Measurements from ENCODE around the gene RNF145.

RNF145 gene

GRCh38 chr5:159183247-159183646 lies 26.1 kb downstream of the RNF145 start:
- Histone ChIP-seq H3K27ac (peak overlapping the region in 1 of 2 donors; percentile 12), H3K4me3 (no peak overlapping the region)
- no peak for TF ChIP-seq CTCF (IDR thresholded peaks at IDR 0.05)
- DNase-seq (ENCODE audit: low spot score) = no peak

DNA sequence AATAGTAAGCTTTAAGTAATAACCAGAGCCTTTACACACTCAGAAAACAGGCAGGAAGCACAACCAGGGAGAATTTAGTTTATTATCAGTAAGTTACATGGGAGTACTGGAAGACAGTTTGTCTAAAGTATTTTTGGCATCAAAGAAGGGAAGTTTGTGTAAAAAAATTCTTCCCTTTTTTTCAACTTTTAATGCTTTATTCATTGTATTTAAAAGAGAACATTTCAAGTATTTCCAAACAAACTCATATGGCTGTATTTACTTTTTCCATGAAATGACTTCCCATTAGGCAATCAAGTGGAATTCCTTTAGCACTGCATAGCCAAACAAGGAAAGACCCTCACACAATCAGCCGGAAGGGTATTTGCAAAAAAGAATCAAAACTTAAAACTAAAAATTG lies 26.7 kb downstream of the RNF145 start:
- no peak for DNase-seq (ENCODE audit: low spot score)
- no peak overlapping the region for H3K4me3 ChIP-seq
- H3K27ac ChIP-seq = peak overlapping the region in 1 of 2 donors; percentile 12
- TF ChIP-seq CTCF (IDR thresholded peaks at IDR 0.05) = no peak

GRCh38 chr5:159181651-159182050 lies 27.7 kb downstream of the RNF145 start:
- Histone ChIP-seq H3K27ac (no peak overlapping the region), H3K4me3 (no peak overlapping the region)
- TF ChIP-seq CTCF (IDR thresholded peaks at IDR 0.05) = no peak
- no peak for DNase-seq (ENCODE audit: low spot score)

DNA sequence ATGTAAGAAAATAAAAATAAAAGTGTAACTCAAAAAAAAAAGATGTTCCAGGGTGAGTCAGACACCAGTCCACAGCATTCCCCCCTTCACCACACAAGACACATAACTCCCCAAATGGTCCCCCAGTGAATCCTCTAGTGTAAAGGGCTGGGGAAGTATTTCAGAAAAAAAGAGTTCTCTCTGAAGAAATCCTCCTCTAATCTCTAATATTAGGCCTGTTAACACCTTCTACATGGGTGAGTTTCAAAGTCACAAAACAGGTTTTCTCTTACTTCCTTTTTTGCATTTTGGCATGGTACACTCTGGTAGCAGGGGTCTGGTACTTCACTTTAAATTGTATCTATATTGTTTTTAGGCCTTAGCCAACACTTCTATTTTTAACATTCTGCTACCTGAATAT lies 28.2 kb downstream of the RNF145 start:
- H3K27ac ChIP-seq = no peak overlapping the region
- no peak for TF ChIP-seq CTCF (IDR thresholded peaks at IDR 0.05)
- H3K4me3 ChIP-seq = no peak overlapping the region
- DNase-seq (ENCODE audit: low spot score) = no peak

DNA sequence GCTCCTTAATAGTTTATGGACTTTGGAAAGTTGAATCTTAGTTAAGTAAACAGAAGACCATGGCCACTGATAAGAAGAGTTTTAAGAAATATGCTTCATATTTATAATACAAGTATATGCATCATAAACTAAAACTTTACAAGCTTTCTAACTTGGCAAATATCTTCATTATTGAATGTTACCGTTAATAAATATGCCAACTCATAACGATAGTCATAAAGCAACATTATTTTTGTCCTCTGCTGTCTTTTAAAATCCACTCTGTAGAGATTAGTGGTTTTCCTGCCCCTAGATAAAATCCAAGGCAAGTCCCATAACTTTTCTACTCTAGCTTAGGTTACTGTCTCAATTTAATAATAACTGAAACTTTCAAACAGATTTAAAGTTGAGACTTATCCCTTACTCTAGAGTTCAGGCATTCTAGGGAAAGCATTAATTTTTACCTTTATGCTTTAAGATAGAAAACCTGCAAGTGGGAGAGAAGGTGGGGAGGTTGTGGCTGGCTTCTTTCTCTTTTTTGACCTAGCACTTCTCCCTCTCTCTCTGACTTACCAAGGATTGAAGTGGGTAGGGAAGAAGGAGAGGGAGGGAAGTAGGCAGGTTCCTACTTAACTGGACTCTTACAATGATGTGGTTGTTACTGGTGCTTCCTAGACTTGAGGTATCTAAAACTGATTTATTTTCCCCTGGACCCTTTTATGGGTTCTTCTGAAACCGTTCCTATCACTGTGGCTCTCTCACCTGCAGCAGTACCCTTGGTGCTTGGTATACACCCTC lies 29.6 kb downstream of the RNF145 start:
- H3K27ac ChIP-seq = peak overlapping the region; percentile 29 to 58
- no peak for TF ChIP-seq CTCF (IDR thresholded peaks at IDR 0.05)
- no peak for DNase-seq (ENCODE audit: low spot score)
- H3K4me3 ChIP-seq = no peak overlapping the region

GRCh38 chr5:159178978-159179377 lies 30.4 kb downstream of the RNF145 start:
- H3K27ac ChIP-seq = peak overlapping the region; percentile 29 to 58
- DNase-seq (ENCODE audit: low spot score) = no peak
- no peak for TF ChIP-seq CTCF (IDR thresholded peaks at IDR 0.05)
- no peak overlapping the region for H3K4me3 ChIP-seq

DNA sequence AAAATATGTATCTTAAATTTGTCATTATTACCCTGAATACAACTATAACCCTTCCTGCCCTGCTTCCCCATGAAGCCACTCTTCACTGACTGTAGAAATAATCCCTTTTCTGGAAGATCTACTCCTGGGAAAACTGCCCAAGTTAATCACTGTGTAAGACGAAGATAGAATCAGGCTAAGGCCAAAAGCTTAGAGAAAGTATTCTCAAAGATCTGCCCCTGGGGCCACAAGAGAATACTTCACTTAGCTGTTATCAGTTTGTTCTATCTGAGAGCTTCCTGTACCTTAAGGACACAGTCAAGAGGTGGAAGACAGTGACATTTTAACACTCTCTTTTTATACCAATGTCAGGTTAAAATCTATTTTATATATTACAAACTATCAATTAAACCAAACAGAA lies 33.8 kb downstream of the RNF145 start:
- no peak for TF ChIP-seq CTCF (IDR thresholded peaks at IDR 0.05)
- Histone ChIP-seq H3K4me3 (no peak overlapping the region), H3K27ac (peak overlapping the region in 1 of 2 donors; percentile 35)
- DNase-seq (ENCODE audit: low spot score) = no peak

Data from coronary artery (tissue), 2 donors.